Measurements from ENCODE around the gene SORBS1.

GRCh38 chr10:95610727-95611126 lies 49.6 kb upstream of the SORBS1 start:
- TF ChIP-seq EZH2 (IDR thresholded peaks at IDR 0.05; ENCODE audit: borderline replicate concordance) (no peak), CTCF (IDR thresholded peaks at IDR 0.05; ENCODE audit: poor library complexity) (no peak), EZH2phosphoT487 (IDR thresholded peaks at IDR 0.05; ENCODE audit: low read depth, severe bottlenecking, unreplicated experiment) (no peak)

Data from hepatocyte (in vitro differentiated cells).